Caco-2 (cell line): ENCODE data around the gene MEF2D. TPM values are rescaled to one million over a fixed set of nuclear protein-coding genes. Genes with fewer than 3 reads are reported as not detected.

ENCODE experiments used
- BruUV-seq: library from RNA; stranded (reverse); fragments of 400-500 nt; replicated peaks from 2 replicates; lab custom pipeline; 2021; lab: Mats Ljungman, UMichigan
- CTCF ChIA-PET: fragments of 300-600 bp; sonication (Branson Sonifier 250); formaldehyde crosslinking; loops from one replicate; lab custom pipeline; 2022; ENCODE audit warnings: antibody characterized with exemption; lab: Charles Lee
- POLR2A ChIA-PET: fragments of 300-600 bp; sonication (Branson Sonifier 250); formaldehyde crosslinking; loops from one replicate; lab custom pipeline; 2022; ENCODE audit warnings: antibody characterized with exemption; lab: Charles Lee
- DNase-seq, 2 experiments: peaks; one replicate each; pipeline versions ENCODE4 v3.0.0 to v3.0.0-alpha.2; 2020 to 2022
- H3K27me3 ChIP-seq: replicated peaks from 2 replicates; pipeline ENCODE4 v1.6.0; 2011; ENCODE audit warnings: low read length; ENCODE audit not compliant: control insufficient read depth, insufficient read depth
- H3K36me3 ChIP-seq: 2 replicates; pipeline ENCODE4 v1.5.1; 2011; ENCODE audit warnings: low read length; ENCODE audit not compliant: control insufficient read depth, insufficient read depth
- H3K4me1 ChIP-seq: fragments of 250-450 bp; sonication (Bioruptor Pico); 2 replicates; pipeline ENCODE4 v1.5.1; 2020; ENCODE audit warnings: mild to moderate bottlenecking
- H3K4me3 ChIP-seq: 2 replicates; pipeline ENCODE4 v1.5.1; 2011; ENCODE audit warnings: low read depth, mild to moderate bottlenecking, control low read depth, low read length
- H3K9me3 ChIP-seq: fragments of 250-450 bp; sonication (Bioruptor Pico); 2 replicates; pipeline ENCODE4 v1.5.1; 2020; ENCODE audit warnings: mild to moderate bottlenecking, moderate library complexity
- H3K27ac Mint-ChIP-seq: one replicate; pipeline ENCODE4 v1.8.0; 2022; ENCODE audit warnings: mixed read lengths; ENCODE audit not compliant: unreplicated experiment
- H3K27me3 Mint-ChIP-seq: one replicate; pipeline ENCODE4 v1.8.0; 2022; ENCODE audit warnings: mixed read lengths; ENCODE audit not compliant: insufficient read depth, unreplicated experiment
- H3K36me3 Mint-ChIP-seq: one replicate; pipeline ENCODE4 v1.8.0; 2022; ENCODE audit warnings: mild to moderate bottlenecking, mixed read lengths; ENCODE audit not compliant: insufficient read depth, unreplicated experiment
- H3K4me1 Mint-ChIP-seq: one replicate; pipeline ENCODE4 v1.8.0; 2022; ENCODE audit warnings: low read depth, mixed read lengths; ENCODE audit not compliant: unreplicated experiment
- H3K4me3 Mint-ChIP-seq: one replicate; pipeline ENCODE4 v1.8.0; 2022; ENCODE audit warnings: mild to moderate bottlenecking, moderate library complexity, mixed read lengths; ENCODE audit not compliant: unreplicated experiment
- H3K9me3 Mint-ChIP-seq: one replicate; pipeline ENCODE4 v1.8.0; 2022; ENCODE audit warnings: mixed read lengths; ENCODE audit not compliant: unreplicated experiment
- intact Hi-C: fragments of 100-400 bp; cut with micrococcal nuclease; formaldehyde crosslinking; loops from one replicate; pipeline ENCODE4 v1.10.0; 2022; ENCODE audit not compliant: unreplicated experiment
- total RNA-seq: library from RNA; stranded (reverse); gene quantifications from 2 replicates; pipeline ENCODE4 v1.2.3, GENCODE V29; 2022
- TF ChIP-seq, protein P1 (sequence below), 2 experiments: fragments of 200-600 bp in 1 of 2; IDR thresholded peaks; 1 replicate in 1 of 2; 2 replicates in 1 of 2; pipeline versions ENCODE4 v1.5.1 to v1.8.0; 2011 to 2022; ENCODE audit warnings: antibody characterized with exemption in 1 of 2, control low read depth in 1 of 2, inconsistent platforms in 1 of 2, low read depth in 1 of 2, low read length in 1 of 2, mild to moderate bottlenecking in 1 of 2, moderate library complexity in 1 of 2; ENCODE audit not compliant: insufficient read depth in 1 of 2, severe bottlenecking in 1 of 2, unreplicated experiment in 1 of 2

The MEF2D gene
- total RNA-seq, 1 experiment from 2014 or later, result 18.6 TPM

- Histone ChIP-seq H3K27me3 (peaks cover 3% of the 10 kb centered on the region; the same call in 1 of the 2 replicates), H3K4me1 (peaks cover 4% of the 10 kb centered on the region; the same call in 1 of the 2 replicates), H3K36me3 (no peaks in the 10 kb centered on the region), H3K4me3 (no peak overlapping the region), H3K9me3 (no peaks in the 10 kb centered on the region)
- ChIA-PET POLR2A (no interaction called here), CTCF (interaction anchor here (1.2 kb wide), 1 partner anchor 9 kb away, joined by 10 read pairs; no protein-coding TSS in a partner anchor)
- no peak for DNase-seq
- TF ChIP-seq, protein P1, sequence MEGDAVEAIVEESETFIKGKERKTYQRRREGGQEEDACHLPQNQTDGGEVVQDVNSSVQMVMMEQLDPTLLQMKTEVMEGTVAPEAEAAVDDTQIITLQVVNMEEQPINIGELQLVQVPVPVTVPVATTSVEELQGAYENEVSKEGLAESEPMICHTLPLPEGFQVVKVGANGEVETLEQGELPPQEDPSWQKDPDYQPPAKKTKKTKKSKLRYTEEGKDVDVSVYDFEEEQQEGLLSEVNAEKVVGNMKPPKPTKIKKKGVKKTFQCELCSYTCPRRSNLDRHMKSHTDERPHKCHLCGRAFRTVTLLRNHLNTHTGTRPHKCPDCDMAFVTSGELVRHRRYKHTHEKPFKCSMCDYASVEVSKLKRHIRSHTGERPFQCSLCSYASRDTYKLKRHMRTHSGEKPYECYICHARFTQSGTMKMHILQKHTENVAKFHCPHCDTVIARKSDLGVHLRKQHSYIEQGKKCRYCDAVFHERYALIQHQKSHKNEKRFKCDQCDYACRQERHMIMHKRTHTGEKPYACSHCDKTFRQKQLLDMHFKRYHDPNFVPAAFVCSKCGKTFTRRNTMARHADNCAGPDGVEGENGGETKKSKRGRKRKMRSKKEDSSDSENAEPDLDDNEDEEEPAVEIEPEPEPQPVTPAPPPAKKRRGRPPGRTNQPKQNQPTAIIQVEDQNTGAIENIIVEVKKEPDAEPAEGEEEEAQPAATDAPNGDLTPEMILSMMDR (IDR thresholded peaks at IDR 0.05; ENCODE audit: insufficient read depth in 1 of 2, low read depth in 1 of 2, low read length in 1 of 2, severe bottlenecking in 1 of 2, unreplicated experiment in 1 of 2), result no peak
- peaks cover 60% of the 10 kb centered on the region for H3K27me3 Mint-ChIP-seq
- H3K4me3 Mint-ChIP-seq, result no peak overlapping the region
- peaks cover 12% of the 10 kb centered on the region for H3K4me1 Mint-ChIP-seq
- no peaks in the 10 kb centered on the region for H3K9me3 Mint-ChIP-seq
- no peaks in the 10 kb centered on the region for H3K36me3 Mint-ChIP-seq
- no TSS peak for BruUV-seq
- no peak overlapping the region for H3K27ac Mint-ChIP-seq
- intact Hi-C loops, result no loop called here
Measured at GRCh38 chr1:156437037-156437867, 63.3 kb downstream of the MEF2D start.

GRCh38 chr1:156436141-156437036 is 64.2 kb downstream of the MEF2D start:
- H3K4me3 Mint-ChIP-seq, result peak overlapping the region; percentile 69
- Histone ChIP-seq H3K4me3 (peak overlapping the region; percentile 25), H3K27me3 (peaks cover 3% of the 10 kb centered on the region; the same call in 1 of the 2 replicates), H3K9me3 (no peaks in the 10 kb centered on the region), H3K4me1 (peaks cover 4% of the 10 kb centered on the region; the same call in 1 of the 2 replicates), H3K36me3 (no peaks in the 10 kb centered on the region)
- H3K9me3 Mint-ChIP-seq, result no peaks in the 10 kb centered on the region
- intact Hi-C loops, result no loop called here
- peaks cover 55% of the 10 kb centered on the region for H3K27me3 Mint-ChIP-seq
- H3K4me1 Mint-ChIP-seq, result peaks cover 12% of the 10 kb centered on the region
- BruUV-seq, result no TSS peak
- ChIA-PET POLR2A (no interaction called here), CTCF (interaction anchor here (1.2 kb wide), 1 partner anchor 10 kb away, joined by 10 read pairs; no protein-coding TSS in a partner anchor)
- DNase-seq, result peak in 1 of 2 experiments; percentile 20
- H3K27ac Mint-ChIP-seq, result no peak overlapping the region
- TF ChIP-seq, protein P1 (IDR thresholded peaks at IDR 0.05; ENCODE audit: insufficient read depth in 1 of 2, low read depth in 1 of 2, low read length in 1 of 2, severe bottlenecking in 1 of 2, unreplicated experiment in 1 of 2), result no peak
- H3K36me3 Mint-ChIP-seq, result no peaks in the 10 kb centered on the region
